Iris pigment epithelial cell (primary cell): ENCODE measurements around the gene FOXP3.
"Not testable (repeated sequence)": the region's sequence is repeated elsewhere in the genome, so short reads cannot be mapped to it uniquely, and the experiment has no call there.

Experiments used
- DNase-seq: peaks from one replicate; pipeline ENCODE4 v3.0.0-alpha.2; 2011; ENCODE audit warnings: low read depth

Gene FOXP3, protein sequence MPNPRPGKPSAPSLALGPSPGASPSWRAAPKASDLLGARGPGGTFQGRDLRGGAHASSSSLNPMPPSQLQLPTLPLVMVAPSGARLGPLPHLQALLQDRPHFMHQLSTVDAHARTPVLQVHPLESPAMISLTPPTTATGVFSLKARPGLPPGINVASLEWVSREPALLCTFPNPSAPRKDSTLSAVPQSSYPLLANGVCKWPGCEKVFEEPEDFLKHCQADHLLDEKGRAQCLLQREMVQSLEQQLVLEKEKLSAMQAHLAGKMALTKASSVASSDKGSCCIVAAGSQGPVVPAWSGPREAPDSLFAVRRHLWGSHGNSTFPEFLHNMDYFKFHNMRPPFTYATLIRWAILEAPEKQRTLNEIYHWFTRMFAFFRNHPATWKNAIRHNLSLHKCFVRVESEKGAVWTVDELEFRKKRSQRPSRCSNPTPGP

GRCh38 chrX:49264460-49264859, at the start of gene FOXP3:
TSS of gene FOXP3 (minus strand) at chrX:49264710. CDS start at chrX:49258505, 6,205 bp downstream.
- no peak for DNase-seq

GRCh38 chrX:49312176-49312575, 47.7 kb upstream of the FOXP3 start:
- no peak for DNase-seq

DNA sequence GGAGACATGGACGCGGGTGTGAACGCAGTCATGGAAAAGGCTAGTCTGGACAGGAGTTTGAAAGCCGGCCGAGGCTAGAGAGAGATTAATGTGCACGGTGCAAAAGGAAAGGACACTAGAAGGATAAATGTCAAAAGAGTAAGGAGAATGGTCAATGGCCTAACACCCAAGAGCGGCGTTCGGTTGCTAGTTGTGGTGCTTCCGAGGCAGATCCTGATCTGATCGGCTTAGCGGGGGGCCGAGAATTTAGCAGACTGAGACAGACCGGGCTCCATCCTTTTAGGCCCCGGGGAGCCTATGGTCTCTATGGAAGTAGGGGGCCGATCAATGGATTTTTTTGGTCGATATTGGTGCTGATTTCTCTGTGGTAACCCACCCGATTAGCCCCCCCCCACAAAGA, 45.9 kb upstream of the FOXP3 start:
- DNase-seq, result no peak

- peak; percentile 22 for DNase-seq
Measured at GRCh38 chrX:49309401-49309981, 45.0 kb upstream of the FOXP3 start.

- peak; percentile 9 for DNase-seq
Measured at GRCh38 chrX:49308604-49309269, 44.2 kb upstream of the FOXP3 start.

DNA sequence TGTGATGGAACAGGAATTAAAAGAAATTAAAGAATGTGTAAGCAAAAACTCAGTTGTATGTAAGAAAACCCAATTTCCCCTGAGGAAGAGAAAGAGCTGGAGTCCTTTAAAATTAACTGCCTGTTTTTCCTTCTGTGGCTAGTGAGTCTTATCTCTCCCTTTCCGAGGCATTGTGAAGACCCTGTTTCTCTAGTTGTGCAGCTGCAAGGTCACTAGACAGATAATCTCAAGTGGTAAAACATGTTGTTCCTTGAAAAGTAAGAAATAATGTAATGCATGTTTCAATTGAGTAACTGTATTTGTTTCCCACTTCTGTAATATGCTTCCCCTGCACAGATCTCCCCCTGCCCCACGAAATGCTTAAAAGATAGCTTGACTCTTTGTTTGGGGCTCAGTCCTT, 43.3 kb upstream of the FOXP3 start:
- DNase-seq, result not testable (repeated sequence)

GRCh38 chrX:49303346-49303745, 38.8 kb upstream of the FOXP3 start, which contains the start of gene GAGE10:
TSS of gene GAGE10 (plus strand) at chrX:49303646. CDS start at chrX:49304860, 1,214 bp downstream.
- no peak for DNase-seq

GRCh38 chrX:49300703-49301102, 36.2 kb upstream of the FOXP3 start:
- DNase-seq, result no peak

- not testable (repeated sequence) for DNase-seq
Measured at GRCh38 chrX:49299293-49299692, 34.8 kb upstream of the FOXP3 start.

DNA sequence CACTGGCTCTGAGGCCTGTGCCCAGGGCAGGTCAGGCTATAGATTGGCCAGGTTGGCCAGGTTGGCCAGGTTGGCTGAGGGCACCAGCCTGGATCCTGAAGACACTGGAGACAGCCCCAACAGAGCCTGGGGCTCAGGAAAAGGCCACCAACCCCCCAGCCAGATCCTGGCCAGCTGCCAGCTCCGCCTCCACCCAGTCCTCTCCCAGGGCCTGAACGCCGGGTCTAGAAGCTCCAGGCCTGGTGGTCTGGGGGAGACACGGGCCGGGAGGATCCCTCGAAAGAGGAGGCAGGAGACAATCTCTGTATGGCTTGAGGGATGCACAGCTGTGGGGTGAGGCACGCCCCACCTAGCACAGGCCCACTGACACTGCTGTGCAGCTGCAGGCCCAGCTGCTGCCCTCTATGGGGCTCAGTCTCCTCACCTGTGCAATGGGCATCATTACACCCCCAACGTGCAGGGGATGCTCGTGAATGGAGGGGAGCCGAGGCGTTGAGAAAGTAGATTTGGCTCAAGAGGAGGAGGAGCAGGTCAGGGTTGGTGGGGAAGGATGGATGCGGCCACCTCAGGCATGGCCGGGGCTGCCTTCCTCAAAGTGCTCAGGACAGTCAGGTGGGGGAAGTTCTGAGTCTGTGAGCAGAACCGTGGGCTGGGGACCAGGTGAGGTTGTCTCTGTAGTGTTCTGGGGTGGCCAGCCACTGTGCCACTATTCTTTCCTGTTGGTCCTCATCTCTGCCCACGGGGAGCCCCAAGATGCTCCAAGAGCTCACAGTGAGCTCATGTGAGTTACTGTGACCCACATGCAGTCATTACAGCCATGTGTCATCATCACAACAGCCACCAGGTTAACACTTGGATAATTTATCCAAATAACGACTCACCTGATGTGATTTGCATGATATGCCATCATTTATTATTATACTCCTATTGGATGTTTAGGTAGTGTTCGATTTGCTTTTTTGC, 28.2 kb upstream of the FOXP3 start:
- no peak for DNase-seq

DNA sequence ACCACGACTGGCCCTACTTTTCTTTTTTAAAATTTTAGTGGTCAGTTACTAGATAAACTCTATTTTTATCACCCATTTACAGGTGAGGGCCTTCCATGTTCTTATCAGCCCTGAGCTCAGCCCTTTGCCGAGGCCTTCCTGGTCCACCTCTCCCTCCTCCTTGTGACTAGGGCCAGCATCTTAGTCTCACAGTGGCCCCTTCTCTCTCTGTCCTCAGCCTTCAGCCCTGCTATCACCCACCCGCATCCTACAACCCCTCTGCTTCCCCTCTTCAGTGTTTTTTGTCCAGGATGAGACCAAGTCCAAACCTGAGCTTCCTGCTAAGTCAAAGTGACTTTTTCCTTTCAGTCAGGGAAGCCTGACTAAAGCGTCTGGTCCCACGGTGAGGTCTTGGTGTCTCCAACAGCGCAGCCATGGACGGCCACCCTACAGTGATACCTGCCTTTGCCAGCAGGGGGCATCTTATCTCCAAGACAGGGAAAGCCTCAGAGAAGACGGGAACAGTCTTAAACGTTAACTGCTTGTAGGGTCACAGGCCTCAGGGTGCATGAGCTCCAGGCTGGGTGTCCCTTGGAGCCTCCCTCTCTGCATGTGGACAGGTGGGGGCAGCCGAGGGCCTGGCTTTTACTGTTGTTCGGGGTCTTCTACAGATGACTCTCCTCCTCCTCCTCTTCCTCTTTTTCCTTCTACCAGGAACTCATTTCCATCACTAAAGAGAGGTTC, 27.3 kb upstream of the FOXP3 start:
- DNase-seq, result peak; percentile 47

GRCh38 chrX:49290215-49290614, 25.7 kb upstream of the FOXP3 start:
- DNase-seq, result no peak

GRCh38 chrX:49287665-49288064, 23.2 kb upstream of the FOXP3 start:
- DNase-seq, result no peak

- no peak for DNase-seq
Measured at GRCh38 chrX:49286581-49286980, 22.1 kb upstream of the FOXP3 start.

DNA sequence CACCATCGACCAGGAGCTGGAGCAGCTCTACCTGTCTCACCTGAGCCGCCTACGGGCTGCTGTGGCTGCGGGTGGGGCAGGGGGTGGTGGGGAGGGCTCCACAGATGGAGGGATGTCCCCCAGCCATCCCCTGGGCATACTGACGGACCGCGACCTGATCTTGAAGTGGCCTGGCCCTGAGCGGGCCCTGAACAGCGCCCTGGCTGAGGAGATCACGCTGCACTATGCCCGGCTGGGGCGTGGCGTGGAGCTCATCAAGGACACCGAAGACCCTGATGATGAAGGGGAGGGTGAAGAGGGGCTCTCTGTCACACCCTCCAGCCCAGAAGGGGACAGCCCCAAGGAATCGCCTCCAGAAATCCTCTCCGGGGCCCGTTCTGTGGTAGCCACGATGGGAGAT, 21.6 kb upstream of the FOXP3 start:
- DNase-seq, result no peak

DNA sequence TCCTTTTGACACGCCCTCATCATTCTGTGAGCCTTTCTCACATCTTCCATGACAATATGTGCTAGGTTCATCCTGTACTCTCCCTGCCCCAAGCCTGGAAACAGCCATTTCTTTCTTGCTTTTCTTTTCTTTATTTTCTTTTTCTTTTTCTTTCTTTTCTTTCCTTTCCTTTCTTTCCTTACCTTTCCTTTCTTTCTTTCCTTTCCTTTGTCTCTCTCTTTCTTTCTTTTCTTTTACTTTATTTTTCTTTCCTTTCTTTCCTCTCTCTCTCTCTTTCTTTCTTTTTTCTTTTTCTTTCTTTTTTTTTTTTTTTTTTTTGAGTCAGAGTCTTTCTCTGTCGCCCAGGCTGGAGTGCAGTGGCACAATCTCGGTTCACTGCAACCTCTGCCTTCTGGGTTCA, 19.7 kb upstream of the FOXP3 start:
- no peak for DNase-seq

DNA sequence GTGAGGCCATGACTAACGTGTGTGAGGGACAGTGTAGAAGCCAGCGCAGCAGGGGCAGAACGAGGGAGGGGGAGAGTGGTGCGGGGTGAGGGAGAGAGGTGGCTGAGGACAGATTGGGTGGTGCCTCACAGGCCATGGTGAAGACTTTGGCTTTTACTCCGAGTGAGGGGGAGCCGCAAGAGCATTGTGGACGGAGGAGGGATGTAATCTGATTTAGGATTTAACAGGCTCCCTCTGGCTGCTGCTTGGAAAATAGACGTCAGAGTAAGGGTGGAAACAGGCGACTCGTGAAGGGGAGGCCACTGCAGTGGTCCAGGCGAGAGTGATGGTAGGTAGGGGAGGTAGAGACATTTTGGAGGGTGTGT, 18.1 kb upstream of the FOXP3 start:
- DNase-seq, result peak; percentile 20

DNA sequence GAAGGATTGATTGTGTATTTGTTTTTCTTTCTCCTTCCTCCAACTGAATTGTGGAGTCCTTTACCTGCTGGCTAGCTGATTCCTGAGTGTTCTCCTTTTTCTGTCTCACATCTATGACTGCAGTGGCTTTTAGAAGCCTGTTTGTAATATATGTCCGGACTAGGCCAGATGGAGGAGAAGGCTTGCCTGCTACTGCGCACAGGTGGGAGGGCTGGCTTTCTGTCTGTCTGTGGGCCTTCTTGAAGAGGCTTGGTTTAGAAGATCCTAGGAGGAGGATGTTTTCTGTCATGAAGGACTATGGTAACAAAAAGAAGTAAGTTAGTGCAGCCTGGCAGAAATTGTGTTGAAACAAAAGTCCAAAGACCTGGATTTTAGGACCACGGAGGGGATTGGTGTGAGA, 13.6 kb upstream of the FOXP3 start:
- no peak for DNase-seq

- DNase-seq, result no peak
Measured at GRCh38 chrX:49277535-49277830, 13.0 kb upstream of the FOXP3 start.

- DNase-seq, result peak; percentile 11
Measured at GRCh38 chrX:49276671-49277534, 12.4 kb upstream of the FOXP3 start.
